ENCODE results near the gene RNASEH1.
"Not testable (repeated sequence)": the region's sequence is repeated elsewhere in the genome, so short reads cannot be mapped to it uniquely, and the experiment has no call there.

The RNASEH1 gene

GRCh38 chr2:3517948-3518495 lies 40.1 kb downstream of the RNASEH1 start:
- DNase-seq = no peak

GRCh38 chr2:3516831-3517230 lies 41.3 kb downstream of the RNASEH1 start:
- DNase-seq = no peak

GRCh38 chr2:3515438-3515837 lies 42.7 kb downstream of the RNASEH1 start:
- DNase-seq = not testable (repeated sequence)

- no peak for DNase-seq
Observed at GRCh38 chr2:3513026-3513810, 44.9 kb downstream of the RNASEH1 start.

- no peak for DNase-seq
Observed at GRCh38 chr2:3512086-3512485, 46.0 kb downstream of the RNASEH1 start.

- DNase-seq = no peak
Observed at GRCh38 chr2:3505771-3506170, 52.4 kb downstream of the RNASEH1 start.

GRCh38 chr2:3504741-3505140 lies 53.4 kb downstream of the RNASEH1 start:
- DNase-seq = no peak

GRCh38 chr2:3503483-3503882 lies 54.6 kb downstream of the RNASEH1 start:
- no peak for DNase-seq

- no peak for DNase-seq
Observed at GRCh38 chr2:3503046-3503445, 55.1 kb downstream of the RNASEH1 start.

- DNase-seq = no peak
Observed at GRCh38 chr2:3500326-3500899, 57.7 kb downstream of the RNASEH1 start.

- DNase-seq = no peak
Observed at GRCh38 chr2:3498783-3499394, 59.2 kb downstream of the RNASEH1 start.

GRCh38 chr2:3496708-3497080 lies 61.4 kb downstream of the RNASEH1 start:
- DNase-seq = not testable (repeated sequence)
